MCF 10A (cell line): ENCODE results near the gene DDHD1. TPM values are rescaled to one million over a fixed set of nuclear protein-coding genes. Genes with fewer than 3 reads are reported as not detected.

Experiments used
- BruUV-seq: library from RNA; stranded (reverse); fragments of 400-500 nt; replicated peaks from 2 replicates; lab custom pipeline; 2021; lab: Mats Ljungman, UMichigan
- CTCF ChIA-PET: fragments of 300-600 bp; sonication (Branson Sonifier 250); formaldehyde crosslinking; extraction: SDS; loops from one replicate; lab custom pipeline; 2021; ENCODE audit warnings: antibody characterized with exemption, inconsistent platforms; lab: Yijun Ruan, JAX
- POLR2A ChIA-PET: fragments of 300-600, 350-650 bp; sonication (Branson Sonifier 250); formaldehyde crosslinking; extraction: SDS; loops from one replicate; lab custom pipeline; 2020; ENCODE audit warnings: antibody characterized with exemption, inconsistent platforms; lab: Yijun Ruan, JAX
- DNase-seq: peaks from one replicate; pipeline ENCODE4 v3.0.0-alpha.2; 2018; ENCODE audit not compliant: unreplicated experiment
- H3K27ac Mint-ChIP-seq: one replicate; pipeline ENCODE4 v1.8.0; 2022; ENCODE audit warnings: mild to moderate bottlenecking, low read depth, mixed read lengths; ENCODE audit not compliant: unreplicated experiment
- H3K27me3 Mint-ChIP-seq: one replicate; pipeline ENCODE4 v1.8.0; 2022; ENCODE audit warnings: mixed read lengths; ENCODE audit not compliant: insufficient read depth, unreplicated experiment
- H3K36me3 Mint-ChIP-seq: one replicate; pipeline ENCODE4 v1.8.0; 2022; ENCODE audit warnings: mild to moderate bottlenecking, moderate library complexity, mixed read lengths; ENCODE audit not compliant: insufficient read depth, unreplicated experiment
- H3K4me1 Mint-ChIP-seq: one replicate; pipeline ENCODE4 v1.8.0; 2022; ENCODE audit warnings: mixed read lengths; ENCODE audit not compliant: insufficient read depth, unreplicated experiment
- H3K4me3 Mint-ChIP-seq: one replicate; pipeline ENCODE4 v1.8.0; 2022; ENCODE audit warnings: mild to moderate bottlenecking, moderate library complexity, mixed read lengths; ENCODE audit not compliant: unreplicated experiment
- H3K9me3 Mint-ChIP-seq: one replicate; pipeline ENCODE4 v1.8.0; 2022; ENCODE audit warnings: mixed read lengths; ENCODE audit not compliant: unreplicated experiment
- CTCF ChIP-seq: fragments of 200-600 bp; IDR thresholded peaks from one replicate; pipeline ENCODE4 v1.8.0; 2022; ENCODE audit warnings: antibody characterized with exemption, mild to moderate bottlenecking; ENCODE audit not compliant: unreplicated experiment
- intact Hi-C: fragments of 100-400 bp; cut with micrococcal nuclease; formaldehyde crosslinking; loops from 2 replicates; pipeline ENCODE4 v1.14.1; 2022
- total RNA-seq: library from RNA; stranded (reverse); gene quantifications from 2 replicates; pipeline ENCODE4 v1.2.3, GENCODE V29; 2022

The DDHD1 gene
- total RNA-seq, 1 experiment from 2014 or later, result 16.3 TPM

- Mint-ChIP-seq H3K4me3 (no peak overlapping the region), H3K4me1 (no peaks in the 10 kb centered on the region), H3K27ac (no peak overlapping the region), H3K36me3 (no peaks in the 10 kb centered on the region), H3K9me3 (no peaks in the 10 kb centered on the region), H3K27me3 (no peaks in the 10 kb centered on the region)
- TF ChIP-seq CTCF, result no peak
- no TSS peak for BruUV-seq
- ChIA-PET POLR2A (interaction anchor here (0.5 kb wide), 1 partner anchor 116 kb away, joined by 4 read pairs; no protein-coding TSS in a partner anchor), CTCF (interaction anchor here (0.8 to 1.1 kb wide), 2 partner anchors 9 to 231 kb away, joined by 3 to 5 read pairs; no protein-coding TSS in a partner anchor)
- intact Hi-C loops, result no loop called here
- no peak for DNase-seq
Measured at GRCh38 chr14:53064475-53064874, 88.6 kb downstream of the DDHD1 start.

GRCh38 chr14:53062856-53063255 is 90.3 kb downstream of the DDHD1 start:
- intact Hi-C loops, result no loop called here
- BruUV-seq, result no TSS peak
- no peak overlapping the region for H3K4me3 Mint-ChIP-seq
- ChIA-PET POLR2A (interaction anchor here (0.6 kb wide), 1 partner anchor 11 kb away, joined by 3 read pairs; no protein-coding TSS in a partner anchor), CTCF (no interaction called here)
- H3K27ac Mint-ChIP-seq, result no peak overlapping the region
- no peaks in the 10 kb centered on the region for H3K4me1 Mint-ChIP-seq
- DNase-seq, result no peak
- no peaks in the 10 kb centered on the region for H3K9me3 Mint-ChIP-seq
- no peaks in the 10 kb centered on the region for H3K27me3 Mint-ChIP-seq
- no peak for TF ChIP-seq CTCF
- H3K36me3 Mint-ChIP-seq, result peaks cover 6% of the 10 kb centered on the region

- H3K36me3 Mint-ChIP-seq, result peaks cover 10% of the 10 kb centered on the region
- no peaks in the 10 kb centered on the region for H3K27me3 Mint-ChIP-seq
- no peaks in the 10 kb centered on the region for H3K9me3 Mint-ChIP-seq
- POLR2A ChIA-PET, result no interaction called here
- intact Hi-C loops, result no loop called here
- CTCF ChIA-PET, result interaction anchor here (0.6 to 0.8 kb wide), 2 partner anchors 244 to 1762 kb away, joined by 3 read pairs; no protein-coding TSS in a partner anchor
- no peak for DNase-seq
- no peak for TF ChIP-seq CTCF
- peak overlapping the region; percentile 0 for H3K27ac Mint-ChIP-seq
- no TSS peak for BruUV-seq
- H3K4me3 Mint-ChIP-seq, result no peak overlapping the region
- no peaks in the 10 kb centered on the region for H3K4me1 Mint-ChIP-seq
Measured at GRCh38 chr14:53060046-53060445, 93.1 kb downstream of the DDHD1 start.

- ChIA-PET POLR2A (interaction anchor here (1.3 to 2.3 kb wide), 2 partner anchors 19 to 97 kb away, joined by 4 to 5 read pairs; partner anchors contain the start of gene DDHD1), CTCF (interaction anchor here (0.6 to 3.4 kb wide), 20 partner anchors 10 to 1288 kb away, joined by 3 to 22 read pairs (median 4); partner anchors contain the start of gene FERMT2)
- Mint-ChIP-seq H3K4me1 (no peaks in the 10 kb centered on the region), H3K27ac (no peak overlapping the region), H3K27me3 (no peaks in the 10 kb centered on the region), H3K9me3 (no peaks in the 10 kb centered on the region), H3K4me3 (no peak overlapping the region), H3K36me3 (peaks cover 16% of the 10 kb centered on the region)
- DNase-seq, result peak; percentile 65
- intact Hi-C loops, result loop anchor here (1.0 to 5.0 kb wide), 4 partner anchors 94 to 1292 kb away; no protein-coding TSS in a partner anchor
- peak; percentile 56 for TF ChIP-seq CTCF
- no TSS peak for BruUV-seq
Measured at GRCh38 chr14:53055003-53055402, 98.1 kb downstream of the DDHD1 start.
